NT2/D1 (cell line): ENCODE data around the gene PCDHA12.

Source experiments
- DNase-seq: peaks from one replicate; pipeline ENCODE4 v3.0.0-alpha.2; 2011; ENCODE audit warnings: low read depth, low spot score
- H3K27me3 ChIP-seq: 2 replicates; pipeline ENCODE4 v1.6.0; 2011; ENCODE audit warnings: mild to moderate bottlenecking; ENCODE audit not compliant: insufficient read length, insufficient read depth
- H3K36me3 ChIP-seq: 2 replicates; pipeline ENCODE4 v1.6.1; 2011; ENCODE audit warnings: mild to moderate bottlenecking, low read length, mixed read lengths; ENCODE audit not compliant: insufficient read depth, insufficient read length
- H3K4me1 ChIP-seq: 2 replicates; pipeline ENCODE4 v1.5.1; 2011; ENCODE audit not compliant: insufficient read depth, insufficient read length
- H3K4me3 ChIP-seq: 2 replicates; pipeline ENCODE4 v1.5.1; 2011; ENCODE audit warnings: low read depth; ENCODE audit not compliant: insufficient read length
- H3K9ac ChIP-seq: 2 replicates; pipeline ENCODE4 v1.6.0; 2011; ENCODE audit warnings: low read depth; ENCODE audit not compliant: insufficient read length
- H3K9me3 ChIP-seq: 2 replicates; pipeline ENCODE4 v1.5.1; 2011; ENCODE audit warnings: mild to moderate bottlenecking, low read length; ENCODE audit not compliant: insufficient read depth
- SUZ12 ChIP-seq: IDR thresholded peaks from 2 replicates; pipeline ENCODE4 v1.6.1; 2011; ENCODE audit not compliant: insufficient read length, insufficient read depth; ENCODE audit errors: extremely low read depth
- YY1 ChIP-seq: IDR thresholded peaks from 2 replicates; pipeline ENCODE4 v1.6.1; 2011; ENCODE audit not compliant: insufficient read length, insufficient read depth
- ZNF274 ChIP-seq: IDR thresholded peaks from 2 replicates; pipeline ENCODE4 v1.6.1; 2011; ENCODE audit warnings: mild to moderate bottlenecking, low read depth, low read length

PCDHA12 gene

DNA sequence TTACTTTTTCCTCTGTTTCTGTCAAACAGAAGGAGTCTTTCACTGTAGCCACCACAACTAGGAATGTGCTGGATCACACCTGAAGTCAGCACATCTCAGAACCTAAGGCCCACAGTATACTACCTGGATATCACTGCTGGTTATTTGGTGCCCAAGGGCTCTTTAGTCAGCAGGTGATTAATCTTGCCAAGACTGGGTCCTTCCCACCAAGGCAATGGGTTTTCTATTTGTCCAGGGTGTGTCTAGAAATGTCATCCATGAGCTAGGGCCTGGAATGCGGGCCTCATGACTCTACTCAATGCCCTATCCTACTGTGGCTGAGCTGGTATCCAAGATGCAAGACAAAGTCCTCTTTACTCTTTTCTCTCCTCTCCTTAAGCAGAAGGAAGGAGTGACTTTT is 41.2 kb downstream of the PCDHA12 start:
- no peaks in the 10 kb centered on the region for H3K36me3 ChIP-seq
- no peak for TF ChIP-seq ZNF274
- no peak for TF ChIP-seq YY1
- no peak overlapping the region for H3K9ac ChIP-seq
- H3K9me3 ChIP-seq: no peaks in the 10 kb centered on the region
- no peaks in the 10 kb centered on the region for H3K27me3 ChIP-seq
- DNase-seq: no peak
- H3K4me1 ChIP-seq: no peaks in the 10 kb centered on the region
- no peak overlapping the region for H3K4me3 ChIP-seq

DNA sequence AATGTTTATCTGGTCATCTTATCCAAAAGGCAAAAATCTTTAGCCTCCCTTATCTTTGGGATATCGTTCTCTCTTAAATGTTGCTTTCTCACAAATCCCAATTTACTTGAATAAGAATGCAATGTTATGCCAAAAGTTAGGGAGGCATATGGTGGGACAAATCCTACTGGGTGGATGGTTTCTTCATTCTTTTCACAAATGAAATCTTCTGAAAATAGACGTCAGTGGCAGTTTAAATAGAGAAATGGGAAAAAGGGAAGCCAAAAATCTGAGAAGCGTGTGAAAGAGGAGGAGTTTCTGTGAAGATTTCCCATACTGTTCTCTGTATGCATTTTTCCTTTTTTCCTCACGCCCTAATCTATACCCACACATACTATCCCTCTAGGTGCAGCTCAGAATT is 48.5 kb downstream of the PCDHA12 start:
- no peaks in the 10 kb centered on the region for H3K36me3 ChIP-seq
- TF ChIP-seq ZNF274 (no peak), YY1 (no peak), SUZ12 (no peak)
- DNase-seq: no peak
- H3K9ac ChIP-seq: no peak overlapping the region
- no peak overlapping the region for H3K4me3 ChIP-seq
- peaks cover 16% of the 10 kb centered on the region; the same call in 1 of the 2 replicates for H3K9me3 ChIP-seq
- peaks cover 7% of the 10 kb centered on the region for H3K4me1 ChIP-seq
- peaks cover 17% of the 10 kb centered on the region for H3K27me3 ChIP-seq

DNA sequence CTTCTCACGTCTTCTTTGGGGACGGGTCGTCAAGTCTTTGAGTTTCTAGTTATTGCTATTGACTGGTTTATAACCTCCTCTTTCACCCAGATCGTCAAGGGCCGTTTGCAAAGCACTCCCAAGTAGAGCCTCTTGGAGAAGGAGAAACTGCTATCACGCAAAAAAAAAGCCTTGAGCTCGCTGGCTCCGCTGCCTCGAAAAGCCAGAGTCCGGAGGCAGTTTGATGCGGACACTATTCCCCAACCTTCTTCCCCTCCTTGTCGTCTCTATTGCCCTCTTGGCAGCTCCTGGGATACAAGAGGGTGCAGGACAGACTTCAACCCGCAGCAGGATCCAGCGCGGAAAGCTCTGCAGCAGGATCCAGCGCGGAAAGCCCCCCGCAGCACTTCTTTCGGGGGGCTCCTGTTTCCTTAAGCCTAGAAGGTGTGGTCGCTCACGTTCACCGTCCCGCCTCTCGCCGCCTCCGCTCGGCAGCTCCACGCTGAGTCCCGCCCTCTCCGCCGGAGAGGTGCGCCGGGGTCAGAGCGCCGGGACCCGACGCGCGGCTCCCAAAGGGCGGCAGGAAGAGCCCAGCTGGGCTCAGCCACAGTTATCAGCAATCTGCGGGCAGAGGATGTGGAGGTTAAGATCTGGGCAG is 50.8 kb downstream of the PCDHA12 start, which contains the start of gene PCDHAC1:
Gene PCDHAC1, plus strand, starts transcription at position 494 of the 637 bp plus-strand sequence. CDS start 594 bp downstream, outside the sequence.
- Histone ChIP-seq H3K4me3 (peak within 1 kb of the TSS; percentile 58), H3K36me3 (no peaks in the 10 kb centered on the region), H3K27me3 (peaks cover 17% of the 10 kb centered on the region), H3K9me3 (peaks cover 20% of the 10 kb centered on the region; the same call in 1 of the 2 replicates), H3K4me1 (peaks cover 7% of the 10 kb centered on the region), H3K9ac (peak within 1 kb of the TSS; percentile 82)
- peak; percentile 39 for DNase-seq
- TF ChIP-seq ZNF274 (no peak), SUZ12 (no peak), YY1 (no peak)

DNA sequence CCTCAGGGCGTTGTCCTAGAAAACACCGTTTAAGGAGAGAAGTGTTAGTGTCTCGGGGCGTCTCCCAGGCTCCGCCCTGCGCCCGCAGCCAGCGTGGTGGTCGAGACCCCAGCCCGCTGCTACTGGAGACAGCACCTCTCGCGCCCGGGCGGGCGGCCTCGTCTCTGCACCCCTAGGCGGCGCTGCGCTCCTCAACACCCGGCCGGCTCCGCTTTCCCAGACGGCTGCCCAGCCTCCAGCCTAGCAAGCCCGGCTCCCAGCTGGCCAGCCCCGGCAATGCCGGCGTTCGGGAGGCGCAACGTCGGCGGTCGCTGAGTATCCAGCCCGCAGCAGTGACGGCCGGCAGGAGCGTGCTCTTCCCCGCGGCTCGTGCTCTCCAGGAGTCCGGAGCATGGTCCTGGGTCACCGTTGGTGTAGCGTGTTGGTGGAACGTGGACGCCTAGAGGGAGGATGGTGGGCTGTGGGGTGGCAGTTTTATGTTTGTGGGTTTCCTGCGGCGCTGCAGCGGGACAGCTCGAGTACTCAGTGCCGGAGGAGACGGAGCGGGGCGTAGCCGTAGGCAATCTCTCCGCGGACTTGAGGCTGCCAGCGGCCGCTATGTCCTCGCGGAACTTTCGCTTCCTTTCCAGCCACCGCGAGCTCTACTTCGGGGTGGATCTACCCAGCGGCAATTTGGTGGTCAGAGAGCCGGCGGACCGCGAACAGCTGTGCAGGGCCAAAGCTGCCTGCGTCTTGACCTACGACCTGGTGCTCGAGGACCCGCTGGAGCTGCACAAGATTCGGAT is 51.5 kb downstream of the PCDHA12 start:
- TF ChIP-seq SUZ12 (no peak), ZNF274 (no peak), YY1 (no peak)
- H3K4me3 ChIP-seq: peak overlapping the region; percentile 58
- H3K9me3 ChIP-seq: peaks cover 20% of the 10 kb centered on the region; the same call in 1 of the 2 replicates
- H3K27me3 ChIP-seq: peaks cover 17% of the 10 kb centered on the region
- peak overlapping the region; percentile 82 for H3K9ac ChIP-seq
- H3K4me1 ChIP-seq: peaks cover 7% of the 10 kb centered on the region
- peak; percentile 86 for DNase-seq
- H3K36me3 ChIP-seq: no peaks in the 10 kb centered on the region

DNA sequence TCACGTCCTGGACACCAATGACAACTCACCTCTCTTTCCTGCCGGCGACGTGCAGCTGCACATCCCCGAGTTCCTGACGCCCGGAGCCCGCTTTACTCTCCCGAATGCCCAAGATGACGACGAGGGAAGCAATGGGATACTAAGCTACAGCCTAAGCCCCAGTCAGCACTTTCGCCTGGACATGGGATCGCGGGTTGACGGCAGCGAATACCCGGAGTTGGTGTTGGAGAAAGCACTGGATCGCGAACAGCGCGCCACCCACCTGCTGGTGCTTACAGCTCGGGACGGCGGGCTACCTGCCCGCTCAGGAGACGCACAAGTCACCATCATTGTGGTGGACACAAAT is 52.1 kb downstream of the PCDHA12 start:
- TF ChIP-seq SUZ12 (no peak), YY1 (no peak), ZNF274 (no peak)
- Histone ChIP-seq H3K4me1 (peaks cover 7% of the 10 kb centered on the region), H3K9me3 (peaks cover 20% of the 10 kb centered on the region; the same call in 1 of the 2 replicates), H3K27me3 (peaks cover 17% of the 10 kb centered on the region), H3K36me3 (no peaks in the 10 kb centered on the region), H3K4me3 (peak overlapping the region; percentile 58), H3K9ac (peak overlapping the region; percentile 82)
- DNase-seq: peak; percentile 0
